Motor neuron (in vitro differentiated cells): Measurements from ENCODE around the gene VAMP2. TPM values are rescaled to one million over a fixed set of nuclear protein-coding genes. Genes with fewer than 3 reads are reported as not detected.
A peak's percentile ranks its signal among the peaks of the same experiment; 100 is the strongest.

Experiments used
- ATAC-seq, 8 experiments: fragments of 200-7000 bp; cut with Tn5 transposase; replicated peaks in 6 of 8; 2 replicates each; pipeline ENCODE4 v1.8.0; 2021; ENCODE audit warnings: mild to moderate bottlenecking in 8 of 8, moderate library complexity in 8 of 8
- H3K27ac ChIP-seq, 2 donors: fragments of 250-450 bp; sonication (Bioruptor Pico); 2 replicates each; pipeline ENCODE4 v1.9.0; 2021; ENCODE audit warnings: antibody characterized with exemption in 2 of 2, mild to moderate bottlenecking in 2 of 2, moderate library complexity in 1 of 2
- H3K4me1 ChIP-seq, 2 donors: fragments of 250-450 bp; sonication (Bioruptor Pico); replicated peaks in 1 of 2; 2 replicates each; pipeline ENCODE4 v1.6.1; 2021; ENCODE audit warnings: antibody characterized with exemption in 2 of 2, mild to moderate bottlenecking in 2 of 2, moderate library complexity in 1 of 2
- H3K4me3 ChIP-seq, 5 donors: fragments of 250-450 bp; sonication (Bioruptor Pico); 2 replicates each; pipeline ENCODE4 v1.9.0; 2021; ENCODE audit warnings: antibody characterized with exemption in 5 of 5, mild to moderate bottlenecking in 5 of 5, moderate library complexity in 4 of 5
- WGBS, 10 experiments: fragments of 450-650 bp; shearing (Covaris generic); methylation state at CpG; one replicate each; pipeline ENCODE4 v1.0.0; 2022; 5-methylcytosine and 5-hydroxymethylcytosine counted together
- in situ Hi-C, 9 experiments: fragments of 400-800 bp; cut with MboI; loops; one replicate each; pipeline ENCODE4 v1.15.0; 2021; ENCODE audit warnings: low sequenced_read_pairs in 9 of 9, low pct_unique_long_range_greater_than_20kb in 2 of 9; ENCODE audit not compliant: unreplicated experiment in 9 of 9
- total RNA-seq, 8 experiments: library from RNA; unstranded; fragments of 300-600 nt; gene quantifications; 2 replicates each; pipeline versions ENCODE4 v1.2.3 to v1.2.4, GENCODE V29; 2022

Gene VAMP2
- total RNA-seq, 8 experiments from 2014 or later = 8.3 to 148 (median 39.3) TPM

DNA sequence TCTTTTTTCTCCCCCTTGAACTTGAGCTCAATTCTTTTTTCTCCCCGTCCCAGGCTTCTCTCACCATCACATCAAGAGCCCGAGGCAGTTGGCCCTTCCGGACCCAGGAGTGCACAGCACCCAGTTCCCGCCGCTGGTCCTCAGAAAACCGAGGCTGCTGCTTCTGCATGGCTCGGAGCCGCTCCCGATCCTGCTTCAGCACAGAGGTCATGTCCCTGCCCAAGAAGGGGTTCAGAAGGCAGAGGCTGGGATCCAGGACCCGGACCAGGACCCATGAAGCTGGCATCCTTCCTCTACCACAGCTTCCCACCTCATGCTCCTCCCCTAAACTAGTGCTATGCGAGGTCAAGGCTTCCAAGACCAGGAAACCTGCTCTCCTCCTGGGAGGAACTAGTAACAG is 21.0 kb downstream of the VAMP2 start:
- no peak for ATAC-seq
- H3K4me1 ChIP-seq = peaks cover 3 to 8% of the 10 kb centered on the region in 2 donors
- no peak overlapping the region for H3K4me3 ChIP-seq
- WGBS, 10 experiments = 63 to 95% (median 85%) methylated on average over 1 to 9 of the region's 11 CpGs; no CpG with 5 or more reads in 1 of the 10 experiments
- in situ Hi-C loops = no loop called here
- H3K27ac ChIP-seq = no peak overlapping the region

DNA sequence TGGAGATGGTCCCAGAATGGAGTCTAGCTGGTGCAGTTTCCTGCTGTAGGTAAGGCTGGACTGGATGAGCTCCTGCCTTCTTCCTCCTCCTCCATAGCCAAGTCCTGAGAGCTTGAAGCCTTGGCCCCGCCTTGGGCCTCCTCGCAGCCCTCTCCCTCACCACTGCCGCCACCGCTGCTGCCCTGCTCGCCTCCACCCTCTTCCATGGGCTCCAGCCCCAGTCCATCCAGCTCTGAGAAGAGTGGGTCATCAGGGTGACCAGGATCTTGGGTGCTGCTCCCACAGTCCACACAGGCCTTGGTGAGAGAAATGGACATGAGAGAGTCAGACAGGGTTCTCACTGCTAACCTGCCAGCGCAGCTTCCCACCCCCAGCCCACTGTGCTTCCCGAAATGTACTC is 21.7 kb downstream of the VAMP2 start:
- no peak overlapping the region for H3K4me3 ChIP-seq
- ATAC-seq = no peak
- in situ Hi-C loops = no loop called here
- peaks cover 3 to 8% of the 10 kb centered on the region in 2 donors for H3K4me1 ChIP-seq
- WGBS, 10 experiments = 83 to 100% (median 100%) methylated on average over 1 to 2 of the region's 7 CpGs; no CpG with 5 or more reads in 7 of the 10 experiments
- no peak overlapping the region for H3K27ac ChIP-seq

DNA sequence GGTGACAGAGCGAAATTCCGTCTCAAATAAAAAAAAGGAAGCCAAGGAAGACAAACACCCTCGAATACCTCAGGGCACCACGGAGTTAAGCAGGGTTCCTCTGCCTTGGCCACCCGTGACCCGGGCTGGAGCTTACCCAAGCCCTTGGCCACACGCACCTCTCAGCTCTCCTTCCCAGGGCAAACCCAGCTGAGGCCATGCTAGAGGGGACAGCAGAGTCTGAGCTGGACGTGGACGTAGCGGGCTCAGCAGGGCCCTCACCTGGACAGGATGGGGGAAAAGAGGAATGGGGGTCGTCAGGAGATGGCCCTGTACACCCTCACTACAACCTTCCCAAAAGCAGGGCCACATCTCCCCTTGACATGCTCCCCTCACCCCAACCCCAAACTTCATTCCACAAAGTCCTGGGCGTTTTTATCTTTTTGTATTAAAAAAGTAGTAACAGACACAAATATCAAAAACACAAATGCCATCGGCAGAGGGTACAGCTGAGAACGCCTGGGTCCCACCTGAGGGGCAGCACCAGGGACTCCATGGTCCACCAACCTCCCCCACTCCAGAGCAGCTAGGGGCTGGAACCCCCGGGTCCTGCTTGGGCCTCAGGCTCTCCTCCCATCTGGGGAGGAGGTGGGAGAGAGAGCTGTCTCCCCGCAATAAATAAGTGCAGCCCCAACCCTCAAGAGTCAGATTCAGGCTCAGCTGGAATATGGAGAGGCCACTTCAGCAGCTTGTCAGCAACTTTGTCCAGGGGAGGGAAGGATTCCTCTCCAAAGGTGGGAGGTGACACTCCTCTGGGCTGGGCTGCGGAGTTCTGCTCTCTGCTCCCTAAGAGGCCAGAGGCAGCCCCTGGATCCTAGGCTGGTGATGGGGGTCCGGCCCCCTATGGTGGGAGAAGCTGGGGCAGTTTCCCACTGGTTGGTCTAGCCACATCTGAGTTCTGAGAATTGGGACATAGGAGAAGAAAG is 22.4 kb downstream of the VAMP2 start:
- Histone ChIP-seq H3K27ac (peak overlapping the region in 1 of 2 donors; percentile 90), H3K4me1 (peaks cover 3 to 8% of the 10 kb centered on the region in 2 donors), H3K4me3 (no peak overlapping the region)
- 70 to 100% (median 84%) methylated on average over 1 to 12 of the region's 18 CpGs; no CpG with 5 or more reads in 2 of the 10 experiments for WGBS, 10 experiments
- ATAC-seq = no peak
- in situ Hi-C loops = no loop called here

DNA sequence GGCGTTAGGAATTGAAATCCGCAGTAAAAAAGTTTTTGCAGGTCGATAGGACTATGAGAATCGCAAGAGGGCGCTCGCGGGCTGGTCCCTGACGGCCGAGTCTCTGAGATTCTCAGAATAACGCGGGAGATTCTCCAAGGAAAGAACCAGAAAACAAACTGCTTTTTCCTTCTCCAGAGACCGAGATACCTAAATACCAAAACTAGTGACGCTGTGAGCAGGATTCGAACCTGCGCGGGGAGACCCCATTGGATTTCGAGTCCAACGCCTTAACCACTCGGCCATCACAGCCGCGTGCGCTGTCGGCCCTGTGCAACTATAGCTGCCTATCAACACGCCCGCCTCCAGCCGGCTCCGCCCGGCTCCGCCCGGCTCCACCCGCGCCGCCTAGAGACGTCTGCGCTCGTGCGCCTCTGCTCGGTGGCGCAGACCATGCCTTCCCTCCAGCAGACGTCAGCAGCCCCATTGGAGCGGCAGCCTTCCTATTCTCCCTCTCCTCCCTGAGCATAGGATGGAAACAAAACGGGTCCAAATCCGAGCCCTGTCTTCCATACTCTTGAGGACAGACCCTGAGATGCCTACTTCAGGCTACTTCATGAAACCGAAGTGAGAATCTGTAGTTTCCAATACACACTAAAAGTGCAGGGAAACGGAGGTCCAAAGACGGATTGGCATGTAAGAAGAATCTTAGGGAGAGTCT is 23.9 kb downstream of the VAMP2 start:
- peak overlapping the region; percentile 84 to 90 for H3K27ac ChIP-seq
- peak; percentile 72 to 96 (median 96) for ATAC-seq
- 0 to 5% (median 1%) methylated on average over 2 to 23 of the region's 46 CpGs; no CpG with 5 or more reads in 2 of the 10 experiments for WGBS, 10 experiments
- H3K4me1 ChIP-seq = peaks cover 4 to 8% of the 10 kb centered on the region in 2 donors
- peak overlapping the region; percentile 29 to 47 (median 37) for H3K4me3 ChIP-seq
- in situ Hi-C loops = no loop called here

DNA sequence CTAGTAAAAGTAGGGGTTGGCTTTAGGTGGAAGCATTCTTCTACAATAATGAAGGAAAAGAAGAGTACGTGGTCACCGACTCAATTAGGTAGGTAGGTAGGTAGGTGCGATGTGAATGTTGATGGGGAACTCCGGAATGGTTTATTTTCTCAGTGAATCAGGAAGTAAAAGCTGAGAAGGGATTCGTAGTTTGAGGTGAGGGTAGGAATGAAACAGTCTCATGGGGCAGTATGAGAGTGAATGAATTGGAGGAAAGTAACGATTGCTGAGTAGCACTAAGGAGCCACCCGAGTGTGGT is 24.4 kb downstream of the VAMP2 start:
- H3K4me1 ChIP-seq = peaks cover 8 to 9% of the 10 kb centered on the region in 2 donors
- WGBS, 10 experiments = 0 to 25% (median 2%) methylated on average over 3 to 7 of the region's 7 CpGs; no CpG with 5 or more reads in 1 of the 10 experiments
- in situ Hi-C loops = no loop called here
- H3K27ac ChIP-seq = peak overlapping the region in 1 of 2 donors; percentile 90
- peak overlapping the region; percentile 29 to 47 (median 37) for H3K4me3 ChIP-seq
- ATAC-seq = no peak

DNA sequence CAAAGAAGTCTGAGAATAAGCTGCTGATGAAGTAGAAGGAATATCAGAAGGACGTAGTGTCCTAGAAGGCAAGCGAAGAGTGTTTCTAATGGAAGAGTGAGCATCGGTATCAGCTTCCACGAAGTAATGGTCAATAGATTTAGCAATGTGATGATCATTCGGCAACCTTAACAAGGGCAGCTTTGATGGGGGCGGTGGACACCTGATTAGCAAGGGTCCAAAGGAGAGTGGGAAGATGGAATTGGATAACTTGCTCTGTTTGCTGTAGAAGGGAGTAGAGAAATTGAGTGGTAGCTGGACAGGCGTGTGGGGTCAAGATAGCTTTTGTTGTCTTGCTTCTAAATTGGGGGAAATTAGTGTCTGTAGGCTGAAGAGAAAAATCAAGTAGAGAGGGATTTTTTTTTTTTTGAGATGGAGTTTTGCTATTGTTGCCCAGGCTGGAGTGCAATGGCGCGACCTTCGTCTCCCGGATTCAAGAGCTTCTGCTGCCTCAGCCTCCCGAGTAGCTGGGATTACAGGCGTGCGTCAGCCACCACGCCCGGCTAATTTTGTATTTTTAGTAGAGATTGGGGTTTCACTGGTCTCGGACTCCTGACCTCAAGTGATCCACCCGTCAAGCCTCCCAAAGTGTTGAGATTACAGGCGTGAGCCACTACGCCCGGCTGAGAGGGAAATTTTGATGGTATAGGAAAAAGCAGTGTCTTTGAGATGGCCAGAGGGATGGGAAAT is 24.9 kb downstream of the VAMP2 start:
- WGBS, 10 experiments = 0 to 88% (median 50%) methylated on average over 4 to 21 of the region's 21 CpGs

DNA sequence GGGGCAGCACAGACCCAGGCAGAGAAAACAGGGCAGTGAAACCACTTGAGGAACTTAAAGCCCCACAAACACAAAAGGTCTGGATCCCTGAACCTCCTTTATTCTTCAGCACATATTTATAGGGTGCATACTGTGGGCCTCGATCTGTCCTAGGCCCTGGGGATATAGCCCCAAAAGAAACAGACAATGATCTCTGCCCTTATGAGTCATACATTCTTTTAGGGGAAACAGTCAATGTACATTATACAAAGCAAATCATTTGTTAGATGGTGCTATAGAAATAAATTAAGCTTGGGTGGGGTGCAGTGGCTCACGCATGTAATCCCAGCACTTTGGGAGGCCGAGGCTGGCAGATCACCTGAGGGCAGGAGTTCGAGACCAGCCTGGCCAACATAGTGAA is 28.8 kb downstream of the VAMP2 start:
- Histone ChIP-seq H3K27ac (no peak overlapping the region), H3K4me3 (no peak overlapping the region), H3K4me1 (peaks cover 5 to 9% of the 10 kb centered on the region in 2 donors)
- ATAC-seq = no peak
- in situ Hi-C loops = no loop called here
- 0 to 100% (median 79%) methylated on average over 1 to 3 of the region's 4 CpGs; no CpG with 5 or more reads in 5 of the 10 experiments for WGBS, 10 experiments

More for the DNA sequence above, 24.9 kb downstream of the VAMP2 start:
- ATAC-seq = no peak
- Histone ChIP-seq H3K4me3 (peak overlapping the region; percentile 29 to 47 (median 37)), H3K27ac (peak overlapping the region in 1 of 2 donors; percentile 90), H3K4me1 (peaks cover 8 to 12% of the 10 kb centered on the region in 2 donors)
- in situ Hi-C loops = no loop called here

DNA sequence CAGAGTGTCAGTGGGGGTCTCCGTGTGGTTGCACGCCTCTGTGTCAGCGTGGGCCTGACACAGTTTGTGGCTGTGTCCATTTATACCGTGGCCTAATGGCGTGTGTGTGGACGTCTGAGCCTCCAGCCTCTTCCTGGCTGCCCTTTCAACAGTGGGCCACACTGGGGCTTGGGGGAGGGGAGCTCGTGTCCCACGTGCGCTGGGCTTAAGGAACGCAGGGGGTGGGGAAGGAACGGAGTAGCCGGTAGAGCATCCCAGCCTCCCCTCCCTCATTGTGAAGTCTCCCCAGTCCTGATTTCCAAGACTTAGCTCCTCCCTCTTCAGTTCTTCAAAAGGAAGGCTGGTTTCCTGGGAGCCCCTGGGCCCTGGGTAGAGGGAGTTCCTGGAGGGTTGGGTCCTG is 29.3 kb downstream of the VAMP2 start:
- no peak overlapping the region for H3K27ac ChIP-seq
- no peak overlapping the region for H3K4me3 ChIP-seq
- H3K4me1 ChIP-seq = peaks cover 5 to 9% of the 10 kb centered on the region in 2 donors
- ATAC-seq = peak in 5 of 8 experiments; percentile 56 to 70 (median 66)
- WGBS, 10 experiments = 60 to 80% (median 69%) methylated on average over 1 to 4 of the region's 12 CpGs; no CpG with 5 or more reads in 6 of the 10 experiments
- in situ Hi-C loops = no loop called here

DNA sequence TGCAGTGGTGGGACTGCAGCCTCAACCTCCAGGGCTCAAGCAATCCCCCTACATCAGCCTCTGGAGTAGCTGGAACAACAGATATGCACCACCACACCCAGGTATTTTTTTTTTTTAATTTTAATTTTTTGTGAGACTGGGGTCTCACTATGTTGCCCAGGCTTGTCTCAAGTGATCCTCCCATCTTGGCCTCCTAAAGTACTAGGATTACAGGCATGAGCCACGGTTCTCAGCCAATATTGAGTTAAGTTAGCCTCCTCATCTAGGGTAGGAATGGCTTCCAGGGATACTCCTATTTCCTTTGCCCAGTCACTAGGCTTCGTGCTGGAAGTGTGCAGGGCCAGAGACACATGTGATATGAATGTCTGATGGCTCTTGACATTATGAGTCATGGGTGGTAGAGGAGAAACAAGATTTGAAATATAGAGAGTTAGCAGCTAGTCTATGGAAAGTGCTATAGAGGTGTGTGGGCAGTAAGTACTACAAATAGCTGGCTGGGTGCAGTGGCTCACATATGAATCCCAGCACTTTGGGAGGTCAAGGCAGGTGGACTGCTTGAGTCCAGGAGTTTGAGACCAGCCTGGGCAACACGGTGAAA is 30.8 kb downstream of the VAMP2 start:
- Histone ChIP-seq H3K4me3 (no peak overlapping the region), H3K27ac (no peak overlapping the region), H3K4me1 (peaks cover 2 to 9% of the 10 kb centered on the region in 2 donors)
- WGBS, 10 experiments = 42 to 90% (median 81%) methylated on average over 1 to 3 of the region's 3 CpGs; no CpG with 5 or more reads in 5 of the 10 experiments
- ATAC-seq = no peak
- in situ Hi-C loops = no loop called here

DNA sequence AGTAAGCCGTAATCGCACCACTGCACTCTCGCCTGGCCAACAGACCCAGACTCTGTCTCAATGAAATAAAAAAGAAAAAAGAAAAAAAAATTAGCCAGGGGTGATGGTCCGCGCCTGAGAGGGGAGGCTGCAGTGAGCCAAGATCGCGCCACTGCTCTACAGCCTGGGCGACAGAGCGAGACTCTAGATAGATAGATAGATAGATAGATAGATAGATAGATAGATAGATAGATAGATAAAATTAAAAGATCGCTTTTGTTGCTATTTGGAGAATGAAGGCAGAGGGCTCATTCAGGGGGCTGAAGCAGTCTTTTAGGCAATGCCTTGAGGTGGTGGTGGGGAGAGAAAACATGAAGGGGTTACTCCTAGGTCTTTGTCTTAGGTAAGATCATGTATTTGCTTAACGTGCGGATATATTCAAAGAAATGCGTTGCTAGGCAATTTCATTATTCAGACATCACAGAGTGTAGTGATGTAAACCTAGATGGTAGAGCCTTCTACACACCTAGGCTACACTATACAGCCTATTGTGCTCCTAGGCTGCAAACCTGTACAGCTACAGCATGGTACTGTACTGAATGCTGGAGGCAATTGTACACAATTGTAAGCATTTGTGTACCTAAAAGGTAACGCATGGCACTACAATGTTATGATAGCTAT is 34.5 kb downstream of the VAMP2 start:
- in situ Hi-C loops = no loop called here
- Histone ChIP-seq H3K4me1 (peaks cover 9 to 20% of the 10 kb centered on the region in 2 donors), H3K4me3 (peak overlapping the region in 2 of 5 donors; percentile 49 to 50), H3K27ac (no peak overlapping the region)
- no peak for ATAC-seq
- 71 to 92% (median 86%) methylated on average over 6 to 14 of the region's 14 CpGs for WGBS, 10 experiments

DNA sequence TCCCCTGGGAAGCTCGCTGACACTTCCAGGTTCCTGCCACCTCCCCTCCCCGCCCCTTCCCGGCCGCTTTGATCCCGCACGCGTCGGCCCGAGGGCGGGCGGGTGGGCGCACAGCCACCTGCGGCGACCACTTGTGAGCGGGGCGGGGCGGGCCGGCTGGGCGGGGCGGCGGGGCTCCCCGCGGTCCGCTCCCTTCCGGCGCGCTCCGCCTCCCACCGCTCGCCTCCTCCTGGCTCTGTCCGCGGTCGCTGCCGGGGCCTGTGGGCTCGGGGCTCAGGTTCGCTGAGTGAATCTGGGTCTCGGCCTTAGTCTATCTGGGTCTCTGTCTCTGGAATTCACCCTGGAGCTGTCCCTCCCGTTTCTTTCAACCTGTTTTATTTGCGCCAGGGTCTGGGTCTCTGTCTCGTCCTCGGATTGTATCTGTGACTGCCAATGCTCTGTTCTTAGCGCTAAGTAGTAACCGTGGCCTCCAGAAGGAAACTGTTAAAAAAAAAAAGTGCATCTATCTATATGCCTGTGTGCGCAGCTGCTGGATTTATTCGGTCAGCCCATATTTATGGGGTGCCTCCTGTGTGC is 36.2 kb downstream of the VAMP2 start:
- Histone ChIP-seq H3K4me3 (peak overlapping the region; percentile 49 to 74 (median 50)), H3K4me1 (peaks cover 6 to 20% of the 10 kb centered on the region in 2 donors), H3K27ac (peak overlapping the region; percentile 27 to 31)
- ATAC-seq = peak; percentile 33 to 63 (median 51)
- 0 to 11% (median 1%) methylated on average over 1 to 12 of the region's 45 CpGs; no CpG with 5 or more reads in 4 of the 10 experiments for WGBS, 10 experiments
- in situ Hi-C loops = no loop called here
